ENCODE data around the gene UTP20.

DNA sequence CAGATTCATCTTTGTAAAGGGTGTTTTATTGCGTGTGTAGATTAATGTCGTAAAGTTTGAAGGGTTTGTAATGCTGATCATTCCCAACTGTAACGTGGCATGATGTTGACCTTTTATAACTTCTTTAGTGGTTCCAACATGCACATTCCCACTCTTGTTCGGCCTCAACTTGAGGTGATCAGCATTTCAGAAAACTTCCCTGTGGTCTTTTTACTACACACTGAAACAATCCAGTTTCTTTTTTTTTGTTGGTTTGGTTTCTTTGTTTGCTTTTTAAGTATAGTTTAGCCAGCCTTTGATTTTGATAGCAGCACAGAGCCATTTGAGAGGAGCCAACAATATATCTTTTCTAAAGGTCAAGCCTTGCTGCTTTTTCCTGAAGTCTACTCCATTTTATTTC lies 22.8 kb downstream of the UTP20 start:
- TF ChIP-seq EZH2 (IDR thresholded peaks at IDR 0.05; ENCODE audit: low read length): no peak
- TF ChIP-seq, protein P1, sequence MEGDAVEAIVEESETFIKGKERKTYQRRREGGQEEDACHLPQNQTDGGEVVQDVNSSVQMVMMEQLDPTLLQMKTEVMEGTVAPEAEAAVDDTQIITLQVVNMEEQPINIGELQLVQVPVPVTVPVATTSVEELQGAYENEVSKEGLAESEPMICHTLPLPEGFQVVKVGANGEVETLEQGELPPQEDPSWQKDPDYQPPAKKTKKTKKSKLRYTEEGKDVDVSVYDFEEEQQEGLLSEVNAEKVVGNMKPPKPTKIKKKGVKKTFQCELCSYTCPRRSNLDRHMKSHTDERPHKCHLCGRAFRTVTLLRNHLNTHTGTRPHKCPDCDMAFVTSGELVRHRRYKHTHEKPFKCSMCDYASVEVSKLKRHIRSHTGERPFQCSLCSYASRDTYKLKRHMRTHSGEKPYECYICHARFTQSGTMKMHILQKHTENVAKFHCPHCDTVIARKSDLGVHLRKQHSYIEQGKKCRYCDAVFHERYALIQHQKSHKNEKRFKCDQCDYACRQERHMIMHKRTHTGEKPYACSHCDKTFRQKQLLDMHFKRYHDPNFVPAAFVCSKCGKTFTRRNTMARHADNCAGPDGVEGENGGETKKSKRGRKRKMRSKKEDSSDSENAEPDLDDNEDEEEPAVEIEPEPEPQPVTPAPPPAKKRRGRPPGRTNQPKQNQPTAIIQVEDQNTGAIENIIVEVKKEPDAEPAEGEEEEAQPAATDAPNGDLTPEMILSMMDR (optimal IDR thresholded peaks at IDR 0.05 in 1 of 3, IDR thresholded peaks at IDR 0.05 in 1 of 3, conservative IDR thresholded peaks at IDR 0.05 in 1 of 3; ENCODE audit: extremely low read depth in 1 of 3, insufficient read depth in 2 of 3, low read length in 3 of 3): no peak

All from keratinocyte (primary cell).